ENCODE results near the gene UBTD1. TPM values are rescaled to one million over a fixed set of nuclear protein-coding genes. Genes with fewer than 3 reads are reported as not detected.

UBTD1 gene
- total RNA-seq, 1 experiment from 2014 or later = 19.0 TPM

DNA sequence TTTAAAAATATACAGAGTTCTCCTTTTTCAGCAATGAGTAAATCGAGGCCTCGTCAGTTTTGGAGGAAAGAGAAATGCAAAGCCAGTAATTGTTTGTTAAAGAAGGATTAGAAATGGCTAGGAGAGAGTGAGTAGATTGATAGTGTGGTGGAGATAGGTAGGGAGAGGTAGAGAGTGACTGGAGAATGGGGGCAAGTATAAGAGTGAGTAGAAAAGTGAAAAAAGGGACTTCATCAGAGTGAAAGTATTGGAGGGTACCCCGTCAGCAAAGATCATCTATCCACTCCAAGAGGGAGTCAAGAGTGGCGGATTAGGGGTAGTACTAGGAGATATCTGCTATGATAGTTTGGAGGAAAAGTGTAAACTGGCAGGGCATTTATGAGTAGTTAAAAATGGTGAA is 64.6 kb downstream of the UBTD1 start:
- Histone ChIP-seq H3K23me2 (ENCODE audit: insufficient read length, low read depth, low read length, poor library complexity, severe bottlenecking) (no peaks in the 10 kb centered on the region), H2AK5ac (ENCODE audit: insufficient read length, low read length) (no peak overlapping the region), H4K20me1 (ENCODE audit: control insufficient read depth, insufficient read depth, insufficient read length) (no peaks in the 10 kb centered on the region), H3K9ac (ENCODE audit: extremely low read depth, insufficient read length, low read length) (no peak overlapping the region), H3K56ac (ENCODE audit: insufficient read length, low read depth, low read length) (no peak overlapping the region), H3T11ph (ENCODE audit: low read length) (no peak overlapping the region), H3K27ac (ENCODE audit: insufficient read length, low read depth, low read length) (no peak overlapping the region), H3K9me3 (ENCODE audit: control insufficient read depth, low read depth, low read length) (no peaks in the 10 kb centered on the region), H2BK5ac (ENCODE audit: insufficient read length, low read length) (no peak overlapping the region), H3K18ac (ENCODE audit: insufficient read length, low read depth, low read length) (no peak overlapping the region), H2BK12ac (ENCODE audit: insufficient read length, low read depth, low read length) (no peak overlapping the region), H3K79me2 (ENCODE audit: insufficient read depth, low read length) (no peaks in the 10 kb centered on the region), H3K23ac (ENCODE audit: insufficient read length, low read depth, low read length) (no peak overlapping the region), H2BK15ac (ENCODE audit: low read depth, low read length) (no peak overlapping the region), H3K4me1 (ENCODE audit: insufficient read depth, low read length) (no peaks in the 10 kb centered on the region), H4K91ac (ENCODE audit: insufficient read length, low read depth, low read length) (no peak overlapping the region), H3K4ac (ENCODE audit: low read depth, low read length) (no peak overlapping the region), H4K8ac (replicated peaks; ENCODE audit: insufficient read length, low read depth, low read length) (no peak overlapping the region), H2AFZ (ENCODE audit: low read length) (no peak overlapping the region), H3K27me3 (ENCODE audit: insufficient read depth, low read length) (no peaks in the 10 kb centered on the region), H2BK120ac (ENCODE audit: low read depth, low read length, poor library complexity, severe bottlenecking) (no peak overlapping the region), H3K14ac (ENCODE audit: insufficient read depth, low read length) (no peak overlapping the region), H3K4me2 (ENCODE audit: insufficient read depth, insufficient read length, low read length) (no peak overlapping the region), H2BK20ac (ENCODE audit: low read depth, low read length, poor library complexity, severe bottlenecking) (no peak overlapping the region), H3K79me1 (ENCODE audit: insufficient read depth, low read depth, low read length, poor library complexity, severe bottlenecking) (no peaks in the 10 kb centered on the region), H4K5ac (ENCODE audit: insufficient read length, low read depth, low read length) (no peak overlapping the region)
- DNase-seq = no peak
- H3K4me1 Mint-ChIP-seq = peaks cover 7 to 9% of the 10 kb centered on the region in 2 experiments; a peak in 3 of 4 replicates
- peaks cover 15 to 27% of the 10 kb centered on the region in 2 experiments for H3K9me3 Mint-ChIP-seq
- TF ChIP-seq, protein P1, sequence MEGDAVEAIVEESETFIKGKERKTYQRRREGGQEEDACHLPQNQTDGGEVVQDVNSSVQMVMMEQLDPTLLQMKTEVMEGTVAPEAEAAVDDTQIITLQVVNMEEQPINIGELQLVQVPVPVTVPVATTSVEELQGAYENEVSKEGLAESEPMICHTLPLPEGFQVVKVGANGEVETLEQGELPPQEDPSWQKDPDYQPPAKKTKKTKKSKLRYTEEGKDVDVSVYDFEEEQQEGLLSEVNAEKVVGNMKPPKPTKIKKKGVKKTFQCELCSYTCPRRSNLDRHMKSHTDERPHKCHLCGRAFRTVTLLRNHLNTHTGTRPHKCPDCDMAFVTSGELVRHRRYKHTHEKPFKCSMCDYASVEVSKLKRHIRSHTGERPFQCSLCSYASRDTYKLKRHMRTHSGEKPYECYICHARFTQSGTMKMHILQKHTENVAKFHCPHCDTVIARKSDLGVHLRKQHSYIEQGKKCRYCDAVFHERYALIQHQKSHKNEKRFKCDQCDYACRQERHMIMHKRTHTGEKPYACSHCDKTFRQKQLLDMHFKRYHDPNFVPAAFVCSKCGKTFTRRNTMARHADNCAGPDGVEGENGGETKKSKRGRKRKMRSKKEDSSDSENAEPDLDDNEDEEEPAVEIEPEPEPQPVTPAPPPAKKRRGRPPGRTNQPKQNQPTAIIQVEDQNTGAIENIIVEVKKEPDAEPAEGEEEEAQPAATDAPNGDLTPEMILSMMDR (conservative IDR thresholded peaks at IDR 0.05) = no peak
- H3K27ac Mint-ChIP-seq = no peak overlapping the region
- H3K4me3 Mint-ChIP-seq = no peak overlapping the region
- no CpG with 5 or more reads among the region's 4 CpGs for WGBS (ENCODE audit: extremely low coverage, insufficient read length, low lambda C conversion rate)
- H3K36me3 Mint-ChIP-seq (ENCODE audit: insufficient read depth in 1 of 3, low read depth in 3 of 3) = peaks cover 12 to 15% (median 15%) of the 10 kb centered on the region in 3 experiments
- H3K27me3 Mint-ChIP-seq (ENCODE audit: low read depth) = no peaks in the 10 kb centered on the region
